Endodermal cell (in vitro differentiated cells): Measurements from ENCODE around the gene GKN1. TPM values are rescaled to one million over a fixed set of nuclear protein-coding genes. Genes with fewer than 3 reads are reported as not detected.
A peak's percentile ranks its signal among the peaks of the same experiment; 100 is the strongest.

Source experiments
- DNase-seq: peaks from one replicate; pipeline ENCODE4 v3.0.0-alpha.2; 2017
- H3K27ac ChIP-seq: 2 replicates; pipeline ENCODE4 v1.5.1; 2013; ENCODE audit warnings: mild to moderate bottlenecking, low read depth, low read length, moderate library complexity
- H3K27me3 ChIP-seq: 2 replicates; pipeline ENCODE4 v1.6.1; 2013; ENCODE audit warnings: mild to moderate bottlenecking, low read length, moderate library complexity; ENCODE audit not compliant: insufficient read depth, control insufficient read depth, poor library complexity, severe bottlenecking
- H3K36me3 ChIP-seq: 2 replicates; pipeline ENCODE4 v1.7.0; 2013; ENCODE audit warnings: mild to moderate bottlenecking, low read length, moderate library complexity; ENCODE audit not compliant: control insufficient read depth, insufficient read depth
- H3K4me1 ChIP-seq: one replicate; pipeline ENCODE4 v1.7.0; 2013; ENCODE audit warnings: low read length; ENCODE audit not compliant: control insufficient read depth, insufficient read depth
- H3K4me3 ChIP-seq: 2 replicates; pipeline ENCODE4 v1.5.1; 2013; ENCODE audit warnings: mild to moderate bottlenecking, low read length, moderate library complexity
- H3K9ac ChIP-seq: 2 replicates; pipeline ENCODE4 v1.6.1; 2013; ENCODE audit warnings: mild to moderate bottlenecking, low read length, moderate library complexity; ENCODE audit not compliant: poor library complexity, severe bottlenecking; ENCODE audit errors: extremely low read depth
- H3K9me3 ChIP-seq: 2 replicates; pipeline ENCODE4 v1.6.1; 2013; ENCODE audit warnings: mild to moderate bottlenecking, low read length, moderate library complexity; ENCODE audit not compliant: control insufficient read depth
- H3K27ac Mint-ChIP-seq: 2 replicates; pipeline ENCODE4 v1.8.0; 2020; ENCODE audit warnings: mixed read lengths
- H3K27me3 Mint-ChIP-seq: 2 replicates; pipeline ENCODE4 v1.8.0; 2021; ENCODE audit warnings: mild to moderate bottlenecking, mixed read lengths; ENCODE audit not compliant: insufficient read depth
- H3K36me3 Mint-ChIP-seq: 2 replicates; pipeline ENCODE4 v1.8.0; 2020; ENCODE audit warnings: low read depth, mixed read lengths
- H3K4me1 Mint-ChIP-seq: 2 replicates; pipeline ENCODE4 v1.8.0; 2020; ENCODE audit warnings: mixed read lengths
- H3K4me3 Mint-ChIP-seq: 2 replicates; pipeline ENCODE4 v1.8.0; 2020; ENCODE audit warnings: mild to moderate bottlenecking, moderate library complexity, mixed read lengths
- H3K9me3 Mint-ChIP-seq: 2 replicates; pipeline ENCODE4 v1.8.0; 2020; ENCODE audit warnings: mild to moderate bottlenecking, mixed read lengths
- WGBS, 2 experiments: methylation state at CpG; one replicate each; pipeline versions ENCODE4 v1.1.5 to v1.1.7; 2013; ENCODE audit warnings: missing lambda C conversion rate in 2 of 2, mixed read lengths in 1 of 2; ENCODE audit not compliant: insufficient coverage in 1 of 2, insufficient read length in 1 of 2; 5-methylcytosine and 5-hydroxymethylcytosine counted together
- total RNA-seq, 2 donors: library from RNA; stranded (reverse); fragmentation: NEBNext Ultra II Directional in 1 of 2; extraction: Animal tissue kit (Norgen Biotek cat#: 25700) in 1 of 2; gene quantifications; 2 replicates in 1 of 2; 3 replicates in 1 of 2; pipeline ENCODE4 v1.2.1, GENCODE V29; 2021
- TF ChIP-seq, protein P1 (sequence below): fragments of 200-600 bp; sonication (generic); conservative IDR thresholded peaks from 2 replicates; pipeline ENCODE4 v1.5.0; 2021; ENCODE audit warnings: antibody characterized with exemption, mild to moderate bottlenecking

The GKN1 gene
- total RNA-seq, 2 donors from 2014 or later: not detected

DNA sequence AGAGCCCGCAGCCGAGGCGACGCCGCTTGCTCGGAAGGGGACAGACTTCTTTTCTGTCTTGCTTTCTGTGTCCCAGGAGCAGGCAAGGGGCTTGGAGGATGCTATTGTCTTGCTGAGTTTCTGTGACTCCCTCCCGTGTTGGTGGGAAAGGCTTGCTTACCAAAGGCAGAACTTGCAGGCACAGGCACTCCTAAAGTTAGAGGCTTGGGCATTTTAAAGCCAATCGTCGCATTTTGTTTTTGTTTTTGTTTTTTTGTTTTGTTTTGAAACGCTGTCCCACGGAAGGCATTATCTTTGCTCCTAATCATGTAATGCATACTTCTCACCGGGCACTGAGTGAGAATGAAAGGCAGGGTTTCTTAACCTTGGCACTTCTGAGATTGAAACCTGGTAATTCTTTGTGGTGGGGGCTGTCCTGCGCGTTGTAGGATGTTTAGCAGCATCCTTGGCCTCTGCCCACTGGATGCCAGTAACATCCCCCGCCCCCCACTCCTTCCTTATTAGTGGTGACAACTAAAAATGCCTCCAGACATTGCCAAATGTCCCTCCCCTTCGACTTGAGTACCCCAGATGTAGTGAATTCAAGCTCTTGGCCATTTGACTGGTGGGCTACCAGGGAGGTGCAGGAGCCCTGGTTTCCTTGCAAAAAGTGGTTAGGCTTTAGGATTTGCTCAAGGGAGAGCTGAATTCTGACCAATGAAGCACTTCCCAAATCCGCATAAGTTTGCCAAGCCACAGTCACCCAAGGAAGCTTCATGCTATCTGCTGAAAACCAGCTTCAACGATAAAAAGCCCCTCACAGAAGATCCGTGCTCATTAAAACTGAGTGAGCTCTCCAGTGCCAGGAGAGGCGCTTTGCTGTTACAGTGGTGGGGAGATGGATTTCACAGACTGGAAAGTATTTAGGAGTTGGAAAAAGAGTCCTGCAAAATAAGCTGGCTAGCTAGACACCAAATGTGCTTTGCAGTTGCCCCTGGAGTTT lies 39.7 kb downstream of the GKN1 start:
- peaks cover 4% of the 10 kb centered on the region for H3K36me3 Mint-ChIP-seq
- peaks cover 12% of the 10 kb centered on the region for H3K4me1 Mint-ChIP-seq
- H3K27ac ChIP-seq: peak overlapping the region; percentile 85
- H3K36me3 ChIP-seq: no peaks in the 10 kb centered on the region
- peak; percentile 63 for DNase-seq
- TF ChIP-seq, protein P1, sequence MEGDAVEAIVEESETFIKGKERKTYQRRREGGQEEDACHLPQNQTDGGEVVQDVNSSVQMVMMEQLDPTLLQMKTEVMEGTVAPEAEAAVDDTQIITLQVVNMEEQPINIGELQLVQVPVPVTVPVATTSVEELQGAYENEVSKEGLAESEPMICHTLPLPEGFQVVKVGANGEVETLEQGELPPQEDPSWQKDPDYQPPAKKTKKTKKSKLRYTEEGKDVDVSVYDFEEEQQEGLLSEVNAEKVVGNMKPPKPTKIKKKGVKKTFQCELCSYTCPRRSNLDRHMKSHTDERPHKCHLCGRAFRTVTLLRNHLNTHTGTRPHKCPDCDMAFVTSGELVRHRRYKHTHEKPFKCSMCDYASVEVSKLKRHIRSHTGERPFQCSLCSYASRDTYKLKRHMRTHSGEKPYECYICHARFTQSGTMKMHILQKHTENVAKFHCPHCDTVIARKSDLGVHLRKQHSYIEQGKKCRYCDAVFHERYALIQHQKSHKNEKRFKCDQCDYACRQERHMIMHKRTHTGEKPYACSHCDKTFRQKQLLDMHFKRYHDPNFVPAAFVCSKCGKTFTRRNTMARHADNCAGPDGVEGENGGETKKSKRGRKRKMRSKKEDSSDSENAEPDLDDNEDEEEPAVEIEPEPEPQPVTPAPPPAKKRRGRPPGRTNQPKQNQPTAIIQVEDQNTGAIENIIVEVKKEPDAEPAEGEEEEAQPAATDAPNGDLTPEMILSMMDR: peak; percentile 16
- no peaks in the 10 kb centered on the region for H3K4me1 ChIP-seq
- peaks cover 19% of the 10 kb centered on the region for H3K27me3 Mint-ChIP-seq
- peak overlapping the region; percentile 94 for H3K4me3 ChIP-seq
- H3K9ac ChIP-seq: peak overlapping the region; percentile 62
- no peaks in the 10 kb centered on the region for H3K9me3 ChIP-seq
- no peaks in the 10 kb centered on the region for H3K27me3 ChIP-seq
- 1 to 4% methylated on average over 11 to 20 of the region's 20 CpGs for WGBS, 2 experiments
- H3K27ac Mint-ChIP-seq: peak overlapping the region; percentile 56
- H3K9me3 Mint-ChIP-seq: no peaks in the 10 kb centered on the region
- peak overlapping the region; percentile 87 for H3K4me3 Mint-ChIP-seq

DNA sequence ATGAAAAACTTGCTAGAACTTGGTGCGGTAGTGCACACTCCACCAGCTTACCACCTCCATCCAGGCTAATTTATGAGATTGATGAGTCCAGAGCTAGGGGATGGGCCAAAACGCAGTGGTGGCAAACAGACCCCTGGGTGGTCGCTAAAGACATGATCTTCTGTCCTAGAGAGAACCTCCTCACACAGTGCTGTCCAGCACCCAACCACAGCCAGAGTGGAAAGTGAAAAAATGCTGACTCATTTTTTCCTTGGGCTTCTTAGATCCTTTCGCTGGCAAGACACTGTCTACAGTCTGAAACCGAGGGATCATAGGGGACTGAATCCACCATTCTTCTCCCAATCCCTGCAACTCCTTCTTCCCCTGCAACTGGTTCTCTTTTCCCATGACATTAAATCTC lies 42.6 kb downstream of the GKN1 start:
- H3K27me3 ChIP-seq: no peaks in the 10 kb centered on the region
- H3K27ac Mint-ChIP-seq: peak overlapping the region; percentile 56
- WGBS, 2 experiments: 94 to 100% methylated on average over 4 to 5 of the region's 5 CpGs
- H3K36me3 Mint-ChIP-seq: peaks cover 4% of the 10 kb centered on the region
- H3K27ac ChIP-seq: no peak overlapping the region
- H3K9me3 ChIP-seq: no peaks in the 10 kb centered on the region
- TF ChIP-seq, protein P1: no peak
- H3K4me3 ChIP-seq: no peak overlapping the region
- no peaks in the 10 kb centered on the region for H3K36me3 ChIP-seq
- H3K4me1 Mint-ChIP-seq: peaks cover 19% of the 10 kb centered on the region
- no peaks in the 10 kb centered on the region for H3K4me1 ChIP-seq
- DNase-seq: no peak
- H3K4me3 Mint-ChIP-seq: no peak overlapping the region
- H3K9ac ChIP-seq: no peak overlapping the region
- H3K27me3 Mint-ChIP-seq: peaks cover 3% of the 10 kb centered on the region
- no peaks in the 10 kb centered on the region for H3K9me3 Mint-ChIP-seq

DNA sequence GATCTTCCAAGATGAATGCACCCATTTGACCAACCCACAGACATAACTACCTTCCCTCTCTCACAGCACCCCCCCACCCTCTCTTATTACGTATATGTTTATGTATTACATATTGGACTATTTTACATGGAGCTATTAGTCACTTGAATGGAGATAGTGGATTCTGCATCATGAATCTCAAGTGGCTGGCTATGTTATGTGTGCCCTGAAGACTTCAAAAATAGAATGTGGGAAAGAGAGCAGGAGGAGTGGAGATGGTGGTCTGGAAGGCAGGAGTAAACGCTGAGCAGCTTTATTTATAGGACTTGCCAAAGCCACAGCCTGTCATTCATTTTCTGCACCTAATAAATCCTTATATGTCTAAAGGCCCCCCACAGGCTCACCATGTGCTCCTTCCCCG lies 43.4 kb downstream of the GKN1 start:
- H3K27ac ChIP-seq: no peak overlapping the region
- H3K4me1 ChIP-seq: no peaks in the 10 kb centered on the region
- 95% methylated on average over 3 of the region's 3 CpGs; no CpG with 5 or more reads in 1 of the 2 experiments for WGBS, 2 experiments
- no peaks in the 10 kb centered on the region for H3K9me3 ChIP-seq
- no peak overlapping the region for H3K9ac ChIP-seq
- H3K27ac Mint-ChIP-seq: peak overlapping the region; percentile 48
- TF ChIP-seq, protein P1: no peak
- H3K27me3 ChIP-seq: no peaks in the 10 kb centered on the region
- no peaks in the 10 kb centered on the region for H3K9me3 Mint-ChIP-seq
- H3K4me3 ChIP-seq: no peak overlapping the region
- H3K36me3 ChIP-seq: no peaks in the 10 kb centered on the region
- peaks cover 19% of the 10 kb centered on the region for H3K4me1 Mint-ChIP-seq
- no peak for DNase-seq
- H3K4me3 Mint-ChIP-seq: no peak overlapping the region
- peaks cover 4% of the 10 kb centered on the region for H3K36me3 Mint-ChIP-seq
- no peaks in the 10 kb centered on the region for H3K27me3 Mint-ChIP-seq
